ENCODE measurements around the gene CREB3L2.

The CREB3L2 gene

DNA sequence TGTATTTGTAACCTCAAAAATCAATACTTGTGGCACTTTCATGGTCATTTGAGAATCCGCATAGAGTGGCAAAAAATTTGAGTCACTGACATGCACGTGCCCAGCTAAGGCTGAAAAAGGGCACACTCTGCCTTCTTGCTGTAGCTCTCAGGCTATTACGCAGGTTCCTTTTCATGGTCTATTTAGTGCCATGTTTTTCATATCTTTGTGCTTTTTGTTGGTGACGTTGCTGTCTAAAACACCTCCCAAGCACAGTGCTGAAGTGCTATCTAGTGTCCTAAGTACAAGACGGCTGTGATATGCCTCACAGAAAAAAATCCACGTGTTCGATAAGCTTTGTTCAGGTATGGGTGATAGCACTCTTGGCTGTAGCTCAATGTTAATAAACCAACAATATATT is 50.9 kb downstream of the CREB3L2 start:
- DNase-seq (ENCODE audit: low read depth) = no peak

DNA sequence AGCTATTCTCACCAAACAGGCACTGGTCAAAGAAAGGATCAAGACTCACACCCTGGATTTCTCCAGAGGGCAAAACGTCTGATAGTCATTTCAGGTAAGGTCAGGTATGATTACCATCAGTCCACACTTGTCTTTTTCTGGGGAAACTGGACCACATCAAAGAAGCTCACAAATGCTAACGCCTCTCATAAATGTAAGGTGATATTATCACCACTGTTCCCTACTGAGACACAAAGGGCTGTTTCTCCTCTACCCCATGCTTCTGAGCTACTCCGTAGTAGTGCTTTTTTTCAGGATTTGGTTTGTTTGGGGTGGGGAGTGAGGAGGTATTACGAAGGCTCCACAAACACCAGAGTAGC is 51.6 kb downstream of the CREB3L2 start:
- DNase-seq (ENCODE audit: low read depth) = no peak

DNA sequence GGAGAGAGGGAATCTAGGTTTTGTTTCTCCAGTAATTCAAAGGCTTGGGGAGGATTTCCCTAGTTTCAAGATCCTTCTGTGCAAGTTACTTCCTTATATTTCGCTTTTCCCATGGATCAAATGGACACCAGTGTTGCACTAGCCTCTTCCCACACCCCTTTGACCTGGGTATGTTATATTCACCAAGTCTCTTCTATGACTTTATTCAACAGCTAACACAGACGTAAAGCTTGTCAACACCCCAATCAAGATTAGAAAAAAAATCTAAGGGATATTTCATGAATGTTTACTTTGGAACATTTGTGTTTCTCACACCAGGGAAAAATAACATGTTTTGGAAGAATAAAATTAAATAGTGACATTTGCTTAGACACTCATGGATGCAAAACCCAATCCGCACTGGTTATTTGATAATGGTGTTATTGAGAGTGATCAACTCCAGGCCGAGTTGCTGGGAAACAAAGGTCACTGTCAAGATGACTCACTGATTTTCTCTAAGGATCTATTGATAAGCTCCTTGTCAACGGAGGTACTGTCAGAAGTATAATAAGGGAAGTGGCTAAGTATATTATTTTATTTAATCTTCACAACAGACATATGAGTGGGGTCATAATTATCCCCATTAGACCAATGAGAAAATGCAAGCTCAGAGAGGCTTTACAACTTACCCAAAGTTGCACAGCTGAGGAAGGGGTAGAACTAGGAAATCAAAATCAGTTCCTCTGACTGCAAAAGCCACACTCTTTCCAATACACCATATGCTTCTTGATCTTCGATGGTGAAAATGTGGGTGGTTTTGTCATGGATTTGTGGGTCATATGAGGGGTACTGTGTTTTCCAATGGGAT is 52.2 kb downstream of the CREB3L2 start:
- no peak for DNase-seq (ENCODE audit: low read depth)

DNA sequence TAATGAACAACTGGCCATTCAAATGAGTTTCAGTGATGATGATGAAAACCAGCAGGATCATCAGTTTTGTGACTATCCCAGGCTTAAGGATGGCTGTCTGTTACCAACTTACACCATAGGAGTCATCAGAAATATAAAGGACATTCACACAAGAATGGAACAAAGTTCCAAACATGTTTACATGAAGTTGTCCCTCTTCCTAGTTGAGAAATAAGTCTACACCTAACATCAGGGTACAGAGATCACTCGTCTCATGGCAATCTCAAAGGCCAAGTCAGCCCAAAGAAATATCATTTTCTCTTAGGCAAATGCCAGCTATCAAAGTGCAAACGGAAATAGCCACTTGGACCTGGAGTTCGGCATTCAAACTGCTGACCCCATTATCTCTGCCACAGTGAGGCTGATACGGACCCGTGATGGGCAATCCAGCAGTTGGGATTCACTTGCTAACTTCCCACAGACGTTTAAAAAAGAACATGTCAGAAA is 53.0 kb downstream of the CREB3L2 start:
- DNase-seq (ENCODE audit: low read depth) = no peak

DNA sequence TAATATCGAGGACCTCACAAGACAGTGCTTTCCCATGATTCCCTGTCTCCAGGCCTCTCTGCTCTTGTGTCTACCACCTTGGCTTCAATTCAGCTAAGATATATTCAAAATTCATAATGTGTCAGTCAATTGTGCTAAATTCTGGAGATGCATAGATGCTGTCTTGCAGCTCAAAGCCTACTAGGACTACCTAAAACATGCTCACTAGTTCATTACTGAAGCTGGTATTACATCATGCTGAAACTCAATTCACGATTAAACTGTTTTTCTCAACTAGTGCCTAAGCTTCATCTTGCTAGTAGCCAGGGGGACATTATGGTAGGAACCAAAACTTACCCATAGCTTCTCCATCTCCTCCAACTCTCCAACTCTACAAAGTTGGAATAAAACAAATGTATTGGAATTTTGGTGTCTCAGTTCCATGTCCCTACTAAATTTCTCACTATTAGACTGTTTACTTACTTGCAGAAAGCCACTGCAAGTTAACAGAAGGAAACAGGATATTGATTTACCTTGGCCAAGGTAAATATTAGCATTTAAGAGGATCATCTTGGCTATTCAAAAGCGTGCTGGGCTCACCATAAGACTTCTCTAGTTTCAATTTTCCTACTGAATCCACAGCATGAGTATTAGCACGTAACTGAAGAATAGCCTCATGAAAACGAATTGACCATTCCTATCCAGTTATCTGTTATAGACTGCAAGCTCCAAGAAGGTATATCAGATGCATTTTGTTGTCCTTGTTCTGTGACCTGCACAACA is 53.6 kb downstream of the CREB3L2 start:
- no peak for DNase-seq (ENCODE audit: low read depth)

DNA sequence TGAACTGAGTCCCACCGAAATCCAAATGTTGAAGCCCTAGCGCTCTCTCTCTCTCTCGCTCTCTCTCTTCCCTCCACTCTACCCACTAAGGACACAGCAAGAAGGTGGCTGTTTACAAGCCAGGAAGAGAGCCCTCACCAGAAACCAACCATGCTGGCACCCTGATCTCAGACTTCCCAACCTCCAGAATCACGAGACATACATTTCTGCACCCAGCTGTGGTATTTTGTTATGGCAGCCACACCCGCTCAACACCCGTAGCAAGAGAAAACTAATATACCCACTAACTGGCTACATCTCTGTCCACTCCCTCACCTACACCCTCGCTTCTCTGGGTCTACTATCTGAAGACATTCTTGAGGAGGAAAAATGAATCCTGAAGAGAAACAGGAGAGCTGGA is 54.8 kb downstream of the CREB3L2 start:
- no peak for DNase-seq (ENCODE audit: low read depth)

DNA sequence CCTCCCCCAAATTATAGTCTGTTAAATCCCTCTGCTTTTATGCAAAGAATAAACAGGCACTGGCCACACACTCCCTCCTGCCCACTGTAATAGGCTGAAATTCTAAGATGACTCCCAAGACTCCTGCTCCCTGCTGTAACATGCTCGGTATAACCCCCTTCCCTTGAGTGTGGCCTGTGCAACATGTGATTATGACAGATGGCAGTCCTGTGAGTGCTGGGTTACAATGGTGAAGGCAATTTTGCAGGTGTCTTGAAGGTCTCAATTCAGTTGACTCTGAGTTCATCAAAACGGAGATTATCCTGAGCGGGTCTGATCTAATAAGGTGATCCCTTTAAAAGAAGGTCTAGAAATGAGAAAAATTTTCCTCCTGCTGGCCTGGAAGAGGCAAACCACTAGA is 55.9 kb downstream of the CREB3L2 start:
- DNase-seq (ENCODE audit: low read depth) = no peak

DNA sequence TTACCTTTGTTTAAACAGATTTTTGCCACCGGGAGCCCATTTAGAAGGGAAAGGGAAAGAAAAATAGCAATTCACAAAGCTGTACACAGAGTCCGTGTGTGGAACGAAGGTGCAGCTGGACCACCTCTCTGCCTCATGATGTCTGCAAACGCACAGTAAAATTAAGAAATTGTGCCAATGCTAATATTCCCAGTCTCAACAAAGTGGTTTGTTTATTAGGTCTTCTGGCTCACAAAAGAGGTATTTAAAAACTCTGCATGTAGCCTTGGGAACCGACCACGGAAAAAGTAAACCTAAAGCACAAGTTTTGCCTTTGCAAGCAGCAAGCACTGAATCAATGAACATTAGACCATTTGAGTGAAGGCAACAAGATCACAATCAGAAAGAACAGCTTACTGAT is 57.7 kb downstream of the CREB3L2 start:
- DNase-seq (ENCODE audit: low read depth) = peak; percentile 91

DNA sequence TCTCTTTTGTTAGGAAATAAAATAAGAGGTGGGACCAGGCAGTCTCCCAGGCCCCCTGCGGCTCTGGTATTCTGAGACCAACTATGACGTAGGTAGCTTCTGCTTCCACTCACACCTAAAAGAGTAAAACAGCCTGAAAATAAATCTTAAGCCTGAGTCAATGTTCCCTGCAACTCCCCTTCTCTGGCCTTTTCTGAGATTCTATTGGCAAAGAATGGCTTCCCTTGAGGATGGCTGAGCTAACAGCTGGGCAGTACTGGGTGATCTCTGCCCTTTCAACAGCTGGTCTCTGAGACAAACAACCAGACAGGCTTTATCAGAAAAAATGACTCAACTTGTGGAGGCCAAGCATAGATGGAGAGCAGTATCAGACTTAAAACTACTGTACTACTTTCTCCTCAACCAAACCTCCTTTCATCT is 58.7 kb downstream of the CREB3L2 start:
- DNase-seq (ENCODE audit: low read depth) = peak; percentile 89

DNA sequence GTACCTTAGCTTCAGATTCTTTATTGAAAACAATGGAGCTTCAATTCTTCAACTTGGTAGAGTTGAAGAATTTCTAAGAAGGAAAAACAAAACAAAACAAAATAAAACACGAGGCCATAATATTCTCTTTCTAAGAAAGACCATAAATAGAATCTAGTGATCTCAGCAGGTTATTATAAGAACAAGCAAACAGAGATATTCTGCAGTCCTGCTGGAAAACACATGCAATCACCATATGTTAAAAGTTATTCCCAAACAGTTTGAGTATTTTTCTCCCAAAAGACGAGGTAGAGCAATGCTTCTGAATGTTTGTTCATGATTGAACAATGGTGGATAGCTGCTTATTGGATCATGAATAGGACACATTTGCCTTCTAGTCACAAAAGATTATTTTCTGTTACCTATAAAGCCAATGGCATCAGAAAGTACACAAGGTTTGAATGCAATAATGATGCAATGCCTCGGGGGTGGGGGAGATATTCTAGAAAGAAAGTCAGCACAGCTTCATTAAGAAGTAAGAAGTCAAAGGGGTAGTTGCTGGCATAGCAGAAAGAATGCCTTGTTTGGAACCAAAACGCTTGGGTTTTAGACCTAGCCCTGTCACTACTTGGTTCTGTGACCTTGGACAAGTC is 59.3 kb downstream of the CREB3L2 start:
- peak; percentile 49 for DNase-seq (ENCODE audit: low read depth)

DNA sequence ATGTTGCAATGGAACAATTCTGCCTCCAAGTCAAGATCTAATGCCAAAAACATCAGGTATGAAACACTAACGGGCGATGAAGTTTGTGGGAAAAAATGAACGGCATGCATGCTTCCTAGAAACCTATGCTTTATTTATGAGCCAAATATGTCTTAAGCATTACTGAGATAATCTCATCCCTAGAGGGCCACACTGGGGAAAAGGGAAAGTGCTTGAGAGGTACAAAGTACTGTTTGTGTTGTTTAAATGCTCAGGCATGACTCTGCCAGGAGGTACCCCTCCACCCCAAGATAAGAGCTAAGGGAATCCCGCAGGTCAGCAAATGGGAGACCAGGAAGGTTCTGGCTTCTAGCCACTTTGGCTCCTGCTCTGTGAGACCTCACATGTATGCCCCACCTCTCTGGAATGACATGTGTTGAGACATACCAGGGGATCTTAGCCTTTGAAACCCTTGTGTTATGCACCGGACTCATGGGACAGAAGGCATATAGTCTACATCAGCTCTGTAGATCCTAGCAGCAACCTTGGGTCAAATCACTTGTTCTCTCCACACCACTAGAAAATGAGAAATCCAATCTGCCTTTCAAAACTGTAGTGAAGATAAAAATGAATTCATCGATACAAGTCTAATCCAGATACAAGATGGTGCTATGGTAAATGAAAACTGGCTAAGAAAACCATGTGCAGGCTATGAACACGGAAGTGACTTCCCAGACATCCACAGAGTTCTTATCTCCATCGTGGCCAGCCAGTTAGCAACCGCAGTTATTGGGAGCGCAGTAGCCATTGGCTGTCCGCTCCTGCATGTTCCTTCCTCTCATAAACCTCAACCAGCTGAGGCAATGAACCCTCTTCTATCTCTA is 61.0 kb downstream of the CREB3L2 start:
- DNase-seq (ENCODE audit: low read depth) = peak; percentile 93

DNA sequence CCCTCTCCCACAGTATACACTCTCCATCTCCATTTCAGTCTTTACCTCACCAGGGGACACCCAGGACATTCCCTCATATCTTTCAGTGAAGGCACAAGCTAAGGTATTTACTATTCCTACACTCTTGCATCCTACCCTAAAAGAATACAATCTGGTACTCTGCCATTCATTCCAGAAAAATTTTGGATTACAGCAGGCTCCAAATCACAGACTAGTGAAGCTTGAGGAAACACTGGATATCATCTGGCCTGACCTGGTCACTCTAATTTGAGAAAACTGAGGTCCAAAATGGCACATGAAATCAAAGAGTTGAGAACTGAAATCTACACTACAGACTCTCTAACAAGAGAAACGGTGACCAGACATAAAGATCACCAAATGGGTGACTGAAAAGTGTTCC is 61.7 kb downstream of the CREB3L2 start:
- DNase-seq (ENCODE audit: low read depth) = no peak

DNA sequence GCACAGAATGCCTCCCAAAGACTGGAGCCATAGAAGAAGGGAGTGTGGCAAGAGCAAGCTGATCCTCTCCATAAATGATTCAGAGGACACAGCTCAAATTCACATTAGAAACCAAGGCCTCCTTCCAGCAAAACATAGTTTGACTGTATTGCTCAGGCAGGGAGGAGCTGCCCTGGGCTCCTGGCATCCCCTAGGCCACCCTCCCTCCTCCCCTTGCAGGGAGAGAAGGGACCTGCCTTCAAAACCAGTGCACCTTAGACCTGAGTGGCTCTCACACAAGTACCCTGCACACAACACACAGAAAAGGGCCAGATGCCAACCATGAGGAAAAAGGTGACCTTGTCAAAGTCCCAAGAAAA is 64.7 kb downstream of the CREB3L2 start:
- peak; percentile 72 for DNase-seq (ENCODE audit: low read depth)

DNA sequence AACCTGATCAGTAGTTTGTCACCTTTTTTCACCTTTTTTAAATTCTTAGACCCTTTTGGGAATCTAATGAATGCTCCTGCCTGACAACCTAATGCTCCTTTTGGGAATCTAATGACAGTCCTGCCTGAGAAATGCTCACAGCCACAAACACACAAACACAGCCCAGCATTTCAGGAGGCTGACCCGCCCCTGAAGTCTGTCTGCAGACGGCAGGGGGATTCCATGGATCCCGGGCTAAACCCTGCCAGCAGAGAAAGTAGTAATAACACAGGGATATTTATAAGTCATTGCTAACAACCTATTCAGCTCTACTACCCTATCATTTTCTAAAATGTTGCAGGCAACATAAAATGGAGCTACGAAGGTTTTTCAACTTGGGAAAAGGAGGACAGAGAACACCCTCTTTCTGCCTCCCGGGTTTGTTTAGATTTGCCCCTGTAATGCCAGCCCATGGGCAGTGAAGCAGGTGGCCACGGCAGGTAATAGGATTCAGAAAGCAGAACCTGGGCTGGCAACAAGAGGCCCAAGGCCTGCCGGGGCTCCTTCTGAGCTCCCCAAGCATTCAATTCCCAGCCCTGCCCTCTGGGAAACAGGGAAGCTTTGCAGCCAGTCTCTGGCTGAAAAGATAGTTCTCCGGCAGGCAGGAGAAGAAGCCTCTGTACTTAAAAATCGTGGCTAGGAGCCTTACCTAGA is 65.2 kb downstream of the CREB3L2 start:
- no peak for DNase-seq (ENCODE audit: low read depth)

DNA sequence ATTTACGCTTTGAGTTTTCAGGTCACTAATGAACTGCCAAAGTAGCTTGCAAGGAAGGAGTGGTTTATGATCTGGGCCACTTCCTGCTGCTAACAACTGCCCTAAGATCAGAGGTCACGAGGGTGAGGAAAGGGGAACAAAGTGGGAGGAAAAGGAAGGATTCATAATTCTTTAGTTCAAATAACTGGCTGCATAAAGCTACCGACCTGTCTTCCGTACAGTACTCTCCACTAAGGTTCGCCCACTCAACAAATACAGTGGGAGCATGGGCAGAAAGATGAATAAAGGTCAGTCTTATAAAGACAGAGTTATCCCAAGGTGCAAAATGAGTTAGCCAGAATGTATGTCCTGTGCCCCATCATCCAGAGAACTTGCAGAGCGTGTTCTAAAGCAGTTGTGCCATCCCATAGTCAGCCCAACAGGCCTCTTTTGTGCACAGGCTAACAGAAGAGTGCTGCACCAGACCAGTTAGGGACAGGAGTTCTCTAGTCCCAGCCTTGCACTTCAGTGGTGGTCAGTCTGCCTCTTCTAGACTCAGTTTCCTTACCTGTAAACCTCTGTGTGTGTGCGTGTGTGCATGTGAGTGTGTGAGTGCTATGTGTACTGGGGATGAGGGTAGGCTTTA is 65.9 kb downstream of the CREB3L2 start:
- no peak for DNase-seq (ENCODE audit: low read depth)

DNA sequence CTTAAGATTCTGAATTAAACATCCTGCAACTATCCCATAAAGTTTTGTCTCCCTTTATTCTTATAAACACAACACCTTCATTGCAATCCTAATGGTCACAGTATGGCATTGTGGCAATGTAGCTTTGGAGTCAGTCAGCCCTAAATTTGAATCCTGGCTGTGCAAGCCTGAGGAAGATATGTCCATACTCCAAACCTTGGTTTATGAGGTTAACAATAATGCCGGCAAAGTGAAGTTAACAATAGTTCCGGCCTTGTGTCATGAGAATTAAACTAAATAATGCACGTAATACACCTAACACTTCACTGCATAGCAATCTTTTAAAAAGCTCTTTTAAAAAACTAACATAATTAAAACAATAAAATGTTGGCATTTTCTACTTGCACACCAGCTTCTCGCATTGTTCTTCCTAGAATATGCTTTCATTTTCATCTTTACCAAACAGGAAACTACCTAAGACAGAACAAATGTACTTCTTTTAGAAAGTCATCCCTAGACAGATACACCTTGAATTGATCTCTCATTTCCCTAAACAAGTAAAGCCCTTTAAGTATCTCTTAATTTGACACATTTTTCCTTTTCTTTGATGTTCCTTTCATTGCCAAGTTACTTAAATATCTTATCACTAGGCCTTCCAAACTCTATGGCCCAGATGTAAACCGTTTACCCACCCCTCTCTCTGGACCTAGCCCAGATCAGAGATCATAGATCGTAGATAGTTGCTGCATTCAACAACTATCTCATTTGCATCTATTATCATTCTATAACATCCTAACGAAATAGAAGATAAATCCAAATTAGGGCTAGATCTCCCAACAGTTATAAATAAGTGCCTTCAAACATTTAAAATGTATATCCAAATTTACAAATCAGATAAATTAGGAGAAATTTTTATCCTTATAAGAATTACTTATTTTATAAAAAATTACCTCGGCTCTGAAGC is 66.7 kb downstream of the CREB3L2 start:
- no peak for DNase-seq (ENCODE audit: low read depth)

DNA sequence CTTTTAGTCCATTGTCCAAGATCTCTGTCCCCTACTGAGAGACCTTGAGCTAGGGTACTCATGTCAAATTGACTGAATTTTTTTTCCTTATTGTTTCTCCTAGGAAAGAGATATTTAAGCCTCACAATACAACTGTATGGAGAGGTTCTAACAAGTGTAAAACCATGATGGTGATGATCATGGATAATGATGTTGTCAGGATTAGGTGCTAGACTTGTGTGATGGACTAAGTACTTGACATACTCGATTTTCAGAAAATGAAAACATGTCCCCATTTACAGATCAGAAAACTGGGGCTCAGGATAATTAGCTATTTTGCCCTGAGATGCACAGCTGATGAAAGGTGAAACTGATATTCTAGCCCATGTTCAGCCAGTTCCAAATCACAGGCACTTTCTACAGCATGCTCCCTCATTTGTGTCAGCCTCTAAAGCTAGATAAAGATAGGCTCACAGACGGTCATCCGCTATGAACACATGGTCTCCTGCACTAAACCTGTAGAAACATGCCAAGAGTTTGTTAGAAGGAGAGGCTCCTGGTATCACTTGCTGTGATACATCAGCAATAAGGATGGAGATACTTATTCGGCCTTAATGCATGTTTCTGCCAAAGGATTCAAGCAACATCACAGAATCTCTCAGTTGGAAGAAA is 67.6 kb downstream of the CREB3L2 start:
- no peak for DNase-seq (ENCODE audit: low read depth)

DNA sequence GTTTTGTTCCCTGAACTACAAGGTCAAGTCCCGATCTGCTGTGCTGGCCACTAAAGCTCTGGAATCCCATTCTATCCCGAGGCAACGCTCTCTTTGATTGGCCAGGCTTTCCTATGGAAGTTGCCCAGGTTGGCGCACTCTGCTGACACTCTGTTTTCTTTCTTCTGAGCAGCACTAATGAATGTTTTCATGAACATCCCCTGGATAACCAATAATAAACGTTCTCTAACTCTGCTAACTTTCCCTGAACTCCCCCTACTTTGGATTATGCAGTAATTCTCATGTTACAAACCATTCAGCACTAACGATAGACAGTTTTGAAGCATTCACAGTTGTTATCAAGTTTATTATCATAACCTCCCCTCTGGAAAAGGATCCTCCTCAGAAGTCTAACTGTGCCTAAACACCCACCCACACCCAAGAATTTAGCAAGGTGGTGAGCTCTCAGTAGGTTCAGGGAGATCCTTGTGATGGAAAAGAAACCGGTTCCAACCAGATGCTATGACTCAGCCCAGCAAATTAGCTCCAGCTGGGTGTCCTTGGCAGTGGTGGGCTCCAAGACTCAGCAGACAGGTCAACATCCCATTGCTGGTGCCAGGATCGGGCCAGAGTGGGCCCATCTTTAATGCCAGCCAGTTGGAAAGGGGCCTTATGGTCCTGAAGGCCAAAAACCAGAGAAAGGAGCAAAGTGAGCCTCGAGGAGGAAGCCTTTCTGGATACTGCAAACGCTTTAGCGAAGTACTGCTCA is 68.4 kb downstream of the CREB3L2 start:
- peak; percentile 82 for DNase-seq (ENCODE audit: low read depth)

DNA sequence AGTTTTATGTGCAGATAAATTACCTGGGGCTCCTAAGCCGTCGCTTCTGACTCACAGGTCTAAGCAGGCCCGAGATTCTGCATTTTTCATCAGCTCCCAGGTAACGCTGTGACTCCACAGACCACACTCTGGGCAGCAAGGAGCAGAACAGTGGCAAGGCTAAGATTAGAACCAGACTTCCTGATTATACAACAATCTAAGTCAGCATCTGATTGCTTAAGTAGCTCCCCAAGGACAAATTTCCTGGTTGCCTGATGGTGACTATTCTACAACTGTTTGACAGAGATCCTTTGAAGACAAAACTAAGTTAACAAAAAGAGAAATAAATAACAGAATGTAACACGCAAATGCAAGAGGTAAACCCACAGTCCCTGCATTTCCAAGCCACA is 69.0 kb downstream of the CREB3L2 start:
- peak; percentile 74 for DNase-seq (ENCODE audit: low read depth)
